Measurements from ENCODE around the gene DBP.

DNA sequence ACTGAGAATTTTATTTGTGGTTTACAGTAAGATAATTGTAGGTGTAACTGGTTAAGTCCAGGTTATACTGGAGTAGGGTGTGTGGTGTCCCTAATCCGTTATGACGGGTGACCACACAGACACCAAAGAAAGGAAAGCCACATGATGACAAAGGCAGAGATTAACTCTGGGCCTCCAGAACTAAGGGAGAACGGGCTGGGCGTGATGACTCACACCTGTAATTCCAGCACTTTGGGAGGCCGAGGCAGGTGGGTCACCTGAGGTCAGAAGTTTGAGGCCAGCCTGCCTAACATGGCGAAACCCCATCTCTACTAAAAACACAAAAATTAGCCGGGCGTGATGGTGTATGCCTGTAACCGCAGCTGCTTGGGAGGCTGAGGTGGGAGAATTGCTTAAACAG is 48.4 kb upstream of the DBP start:
- TF ChIP-seq CTCF (IDR thresholded peaks at IDR 0.05) (no peak), EP300 (IDR thresholded peaks at IDR 0.05) (no peak), POLR2A (IDR thresholded peaks at IDR 0.05) (no peak)

Data from sigmoid colon (tissue), 4 donors.